HG03280 (cell line): ENCODE measurements around the gene MINK1.

Experiments
- ATAC-seq: cut with Tn5 transposase; IDR thresholded peaks from one replicate; pipeline ENCODE4 v1.9.1; 2021; ENCODE audit warnings: mild to moderate bottlenecking, moderate library complexity; ENCODE audit not compliant: unreplicated experiment

Gene MINK1

DNA sequence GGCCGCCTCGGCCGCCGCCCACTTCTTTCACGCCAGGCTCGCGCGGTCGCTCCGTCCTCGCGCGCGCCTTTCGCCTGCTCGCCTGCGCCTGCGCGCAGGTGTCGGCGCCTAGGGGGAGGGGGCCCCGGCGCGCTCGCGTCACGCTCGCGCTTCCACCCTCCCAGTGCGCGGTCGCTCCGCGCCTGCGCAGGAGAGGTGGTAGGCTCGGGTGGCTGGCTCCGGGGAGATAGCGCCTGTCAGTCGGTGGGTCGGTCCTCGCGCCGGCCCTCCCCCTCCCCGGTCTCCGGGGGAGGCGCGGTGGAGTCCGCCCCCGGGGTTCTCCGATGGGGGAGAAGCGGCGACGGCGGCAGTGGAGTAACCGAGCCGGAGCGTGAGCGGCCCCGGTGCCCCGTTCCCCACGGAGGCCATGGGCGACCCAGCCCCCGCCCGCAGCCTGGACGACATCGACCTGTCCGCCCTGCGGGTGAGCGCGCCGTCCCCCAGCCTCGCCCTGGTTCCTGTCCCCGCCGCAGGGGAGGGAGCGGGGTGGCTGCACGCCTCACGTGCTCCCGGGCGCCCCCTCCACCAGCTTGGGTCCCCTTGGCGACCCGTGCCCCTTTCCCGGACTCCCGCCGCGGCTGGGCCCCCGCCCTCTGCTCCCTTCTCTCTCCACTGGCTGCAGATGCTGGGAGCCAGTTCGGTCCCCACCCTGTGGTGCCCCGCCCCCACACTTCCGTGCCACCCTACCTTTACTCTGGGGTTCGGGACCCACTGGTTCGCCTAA is at the start of gene MINK1:
Gene MINK1, plus strand, starts transcription at position 163 of the 763 bp plus-strand sequence. Its CDS starts 244 bp downstream, at position 407.
- peak; percentile 94 for ATAC-seq

DNA sequence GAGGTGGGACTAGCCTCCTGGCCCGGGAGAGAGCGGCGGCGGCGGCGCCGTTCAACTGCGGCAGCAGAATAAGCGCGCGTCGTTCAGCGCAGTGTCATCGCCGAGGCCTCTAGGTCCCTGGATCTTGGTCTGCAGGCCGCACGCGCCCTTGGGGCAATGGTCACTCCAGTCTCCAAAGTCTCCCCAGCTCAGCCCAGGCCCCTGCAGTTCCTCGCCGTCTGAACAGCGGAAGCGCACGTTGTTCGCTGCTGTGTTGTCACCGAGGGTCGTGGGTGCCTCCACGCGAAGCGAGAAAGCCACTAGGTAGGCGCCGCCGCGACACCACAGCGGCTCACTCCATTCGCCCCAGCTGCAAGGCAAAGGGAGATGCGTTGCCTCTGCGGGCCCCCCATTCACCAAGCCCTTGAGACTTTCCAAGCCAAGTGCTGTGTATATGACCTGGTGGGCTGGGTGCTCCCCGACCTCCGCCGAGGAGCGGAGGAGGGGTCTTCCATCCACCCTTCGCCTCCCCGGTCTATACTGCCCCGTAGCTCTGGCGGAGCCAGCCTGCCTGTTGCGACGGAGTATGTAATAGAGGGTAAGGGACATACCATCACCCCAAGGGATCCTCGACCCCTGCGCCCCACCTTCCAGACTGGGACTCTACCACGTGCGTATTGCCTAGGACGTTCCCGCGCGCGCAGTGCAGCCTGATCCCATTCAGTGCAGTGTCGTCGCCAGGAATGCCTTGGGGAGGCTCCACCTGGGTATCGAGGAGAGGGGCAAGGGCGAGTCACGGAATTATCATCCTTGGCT is 47.6 kb upstream of the MINK1 start:
- no peak for ATAC-seq

DNA sequence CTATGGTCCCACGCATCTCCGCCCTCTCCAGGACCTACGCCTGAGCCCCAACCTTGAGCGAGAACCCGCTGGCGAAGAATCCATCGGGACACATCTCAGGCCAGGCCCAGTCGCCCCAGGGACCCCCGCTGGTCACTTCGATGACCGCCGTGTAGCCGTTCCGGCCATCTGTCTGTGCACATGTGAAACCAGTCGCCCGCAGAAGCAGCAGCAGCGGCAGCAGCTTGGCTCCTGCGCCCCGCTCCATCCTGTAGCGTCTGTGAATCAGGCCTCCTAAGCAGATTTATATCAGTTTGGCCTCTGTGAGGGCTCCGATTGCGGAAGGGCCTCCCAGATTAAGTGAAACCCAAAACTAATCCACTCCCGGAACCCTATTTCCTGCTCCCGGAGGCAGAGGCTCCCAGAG is 47.0 kb upstream of the MINK1 start, which contains the start of gene VMO1:
Gene VMO1, minus strand, starts transcription at position 259 of the 406 bp plus-strand sequence. Its CDS starts 12 bp downstream, at position 247.
- ATAC-seq = no peak

DNA sequence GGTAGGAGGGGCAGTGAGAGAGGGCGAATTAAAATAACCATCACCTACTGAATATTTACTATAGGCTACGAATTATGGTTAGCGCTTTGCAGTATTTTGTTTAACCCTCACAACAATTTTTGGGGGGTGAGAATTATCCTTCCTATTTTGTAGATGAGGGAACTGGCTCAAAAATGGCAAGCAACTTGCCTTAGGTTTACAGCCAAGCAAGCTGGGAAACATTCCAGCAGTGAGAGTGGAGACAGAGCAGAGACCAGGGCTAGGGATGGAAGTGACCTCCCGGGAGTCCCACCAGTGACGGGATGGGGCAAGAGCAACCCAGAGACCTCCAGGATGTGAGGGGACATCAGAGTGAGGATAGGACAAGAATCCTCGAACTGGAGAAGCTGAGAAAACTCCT is 46.6 kb upstream of the MINK1 start:
- no peak for ATAC-seq

DNA sequence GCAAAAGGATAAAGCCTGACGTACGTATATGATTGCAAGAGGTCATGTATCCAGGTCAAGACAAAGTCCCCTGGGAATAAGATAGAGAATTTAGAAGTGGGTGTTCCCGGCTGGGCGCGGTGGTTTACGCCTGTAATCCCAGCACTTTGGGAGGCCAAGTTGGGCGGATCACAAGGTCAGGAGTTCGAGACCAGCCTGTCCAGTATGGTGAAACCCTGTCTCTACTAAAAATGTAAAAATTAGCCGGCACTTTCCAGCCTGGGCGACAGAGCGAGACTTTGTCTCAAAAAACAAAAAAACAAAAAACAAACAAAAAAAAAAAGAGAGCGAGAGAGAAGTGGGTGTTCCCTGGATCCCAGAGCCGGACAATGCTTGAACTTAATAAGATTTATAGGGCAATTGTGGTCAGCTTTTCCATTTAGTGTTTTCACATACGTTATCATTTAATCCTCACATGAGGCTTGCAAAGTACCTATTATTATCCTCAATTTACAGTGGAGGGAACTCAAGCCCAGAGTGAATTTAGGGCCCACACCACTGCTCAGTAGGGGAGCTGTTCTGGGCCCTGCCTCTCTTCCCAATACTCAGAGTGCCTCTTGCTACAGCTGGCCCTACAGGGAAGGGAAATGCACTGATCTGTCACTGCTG is 44.9 kb upstream of the MINK1 start:
- ATAC-seq = no peak

DNA sequence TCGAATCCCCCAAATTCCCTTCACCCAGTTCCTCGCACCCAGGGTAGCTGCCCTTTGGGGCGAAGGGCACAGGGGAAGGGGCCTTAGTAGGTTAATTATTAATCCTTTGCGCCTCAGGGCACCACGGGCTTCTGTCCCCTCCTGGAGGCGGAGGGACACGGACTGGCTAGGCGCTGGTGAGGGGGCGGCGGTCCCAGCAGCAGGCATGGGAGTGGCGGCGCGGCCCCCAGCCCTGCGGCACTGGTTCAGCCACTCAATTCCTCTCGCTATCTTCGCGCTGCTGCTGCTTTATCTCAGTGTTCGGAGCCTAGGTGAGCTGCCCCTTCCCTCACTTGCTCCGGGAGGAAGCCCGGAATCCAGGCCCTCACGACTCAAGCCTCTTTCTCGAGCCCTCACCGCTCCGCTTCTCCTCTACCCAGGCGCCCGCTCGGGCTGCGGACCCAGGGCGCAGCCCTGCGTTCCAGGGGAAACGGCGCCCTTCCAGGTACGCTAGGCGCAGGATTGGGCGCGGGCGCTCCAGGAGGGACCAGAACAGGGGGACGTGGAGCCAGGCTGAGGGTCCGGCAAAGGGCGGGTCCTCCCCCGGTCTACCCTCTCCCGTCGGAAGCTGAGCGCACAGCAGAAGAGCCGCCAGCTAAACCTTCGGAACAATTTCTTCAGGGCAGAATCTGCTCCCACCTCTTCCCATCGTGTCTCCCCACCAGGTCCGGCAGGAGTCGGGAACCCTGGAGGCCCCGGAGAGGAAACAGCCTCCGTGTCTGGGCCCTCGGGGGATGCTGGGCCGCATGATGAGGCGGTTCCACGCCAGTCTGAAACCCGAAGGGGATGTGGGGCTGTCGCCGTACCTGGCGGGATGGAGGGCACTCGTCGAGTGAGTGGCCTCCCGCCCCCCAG is 44.1 kb upstream of the MINK1 start, which contains the start of gene GLTPD2:
Gene GLTPD2, plus strand, starts transcription at position 158 of the 894 bp plus-strand sequence. Its CDS starts 48 bp downstream, at position 206.
- no peak for ATAC-seq

DNA sequence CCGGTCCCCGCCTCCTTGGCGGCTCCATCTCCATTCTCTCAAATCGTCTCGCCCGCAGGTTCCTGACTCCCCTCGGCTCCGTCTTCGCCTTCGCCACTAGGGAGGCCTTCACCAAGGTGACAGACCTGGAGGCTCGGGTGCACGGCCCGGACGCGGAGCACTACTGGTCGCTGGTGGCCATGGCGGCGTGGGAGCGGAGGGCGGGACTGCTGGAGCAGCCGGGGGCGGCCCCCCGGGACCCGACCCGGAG is 43.5 kb upstream of the MINK1 start:
- ATAC-seq = no peak

DNA sequence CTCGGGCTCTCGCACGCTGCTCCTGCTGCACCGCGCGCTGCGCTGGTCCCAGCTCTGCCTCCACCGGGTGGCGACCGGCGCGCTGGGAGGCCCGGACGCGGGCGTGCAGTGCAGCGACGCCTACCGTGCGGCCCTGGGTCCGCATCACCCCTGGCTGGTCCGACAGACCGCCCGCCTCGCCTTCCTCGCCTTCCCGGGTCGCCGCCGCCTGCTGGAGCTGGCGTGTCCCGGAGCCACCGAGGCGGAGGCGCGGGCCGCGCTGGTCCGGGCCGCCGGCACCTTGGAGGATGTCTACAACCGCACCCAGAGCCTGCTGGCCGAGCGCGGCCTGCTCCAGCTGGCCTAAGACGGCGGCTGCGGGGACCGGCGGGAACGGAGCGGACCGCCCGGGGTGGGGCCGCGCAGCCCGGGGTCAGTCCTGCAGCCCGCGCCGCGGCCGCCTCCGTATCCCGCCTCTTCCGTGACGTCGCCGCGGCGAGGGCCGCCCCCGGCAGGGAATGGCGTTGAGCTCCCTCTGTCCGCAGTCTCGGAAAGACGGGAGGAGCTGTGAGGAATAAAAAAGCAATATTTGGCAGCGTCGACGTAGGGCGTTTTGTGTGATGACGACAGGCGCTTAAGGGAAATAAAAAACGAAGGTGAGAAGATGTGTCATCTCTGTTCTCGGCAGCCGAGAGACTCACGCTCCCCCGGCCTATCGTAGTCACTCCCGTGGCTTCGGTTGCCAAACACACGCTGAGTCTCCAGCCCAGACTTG is 43.0 kb upstream of the MINK1 start:
- peak; percentile 88 for ATAC-seq

DNA sequence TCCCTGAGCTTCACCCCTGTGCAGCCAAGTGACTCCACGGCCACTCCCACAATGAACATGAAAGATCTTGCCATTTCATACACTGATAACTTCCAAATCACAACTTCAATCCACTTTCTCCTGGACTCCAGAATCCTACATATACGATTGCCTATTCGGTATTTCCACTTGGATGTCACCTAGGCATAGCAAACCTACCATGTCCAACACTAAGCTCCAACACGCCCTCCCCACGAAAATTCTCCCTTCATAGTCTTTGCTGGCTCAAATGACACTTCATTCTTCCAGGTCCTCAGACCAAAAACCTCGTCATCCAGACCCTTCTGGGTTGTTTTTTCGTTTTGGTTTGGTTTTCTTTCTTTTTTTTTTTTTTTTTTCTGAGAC is 42.4 kb upstream of the MINK1 start:
- ATAC-seq = no peak

DNA sequence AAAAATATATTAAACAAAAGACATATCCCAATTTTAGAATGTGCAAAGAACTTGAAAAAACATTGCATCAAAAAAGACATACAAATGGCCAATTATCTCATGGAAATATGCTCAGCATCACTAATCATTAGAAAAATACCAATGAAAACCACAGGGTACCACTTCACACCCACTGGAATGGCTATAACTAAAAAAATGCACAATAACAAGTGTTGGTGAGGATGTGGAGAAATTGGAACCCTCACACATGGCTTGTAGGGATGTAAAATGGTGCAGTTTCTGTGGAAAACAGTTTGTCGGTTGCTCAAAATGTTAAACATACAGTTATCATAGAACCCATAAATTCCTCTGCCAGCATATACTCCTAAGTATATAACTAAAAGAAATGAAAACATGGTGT is 38.0 kb upstream of the MINK1 start:
- ATAC-seq = no peak

DNA sequence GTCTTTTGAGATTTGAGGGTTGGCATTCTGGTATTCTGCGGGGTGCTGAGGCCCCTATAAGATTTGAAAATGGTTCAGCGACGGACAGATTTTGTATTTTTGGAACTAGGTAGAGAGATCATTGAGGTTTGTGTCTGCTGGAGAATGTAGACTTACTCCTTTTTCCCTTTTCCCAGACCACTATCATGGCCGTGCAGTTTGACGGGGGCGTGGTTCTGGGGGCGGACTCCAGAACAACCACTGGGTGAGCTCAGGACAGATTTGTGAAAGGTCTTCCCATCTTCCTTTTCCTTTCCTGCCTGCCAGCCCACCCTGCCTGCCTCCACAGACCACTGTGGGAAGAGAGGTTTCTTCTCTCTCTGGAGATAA is 36.6 kb upstream of the MINK1 start:
- ATAC-seq = peak; percentile 11

DNA sequence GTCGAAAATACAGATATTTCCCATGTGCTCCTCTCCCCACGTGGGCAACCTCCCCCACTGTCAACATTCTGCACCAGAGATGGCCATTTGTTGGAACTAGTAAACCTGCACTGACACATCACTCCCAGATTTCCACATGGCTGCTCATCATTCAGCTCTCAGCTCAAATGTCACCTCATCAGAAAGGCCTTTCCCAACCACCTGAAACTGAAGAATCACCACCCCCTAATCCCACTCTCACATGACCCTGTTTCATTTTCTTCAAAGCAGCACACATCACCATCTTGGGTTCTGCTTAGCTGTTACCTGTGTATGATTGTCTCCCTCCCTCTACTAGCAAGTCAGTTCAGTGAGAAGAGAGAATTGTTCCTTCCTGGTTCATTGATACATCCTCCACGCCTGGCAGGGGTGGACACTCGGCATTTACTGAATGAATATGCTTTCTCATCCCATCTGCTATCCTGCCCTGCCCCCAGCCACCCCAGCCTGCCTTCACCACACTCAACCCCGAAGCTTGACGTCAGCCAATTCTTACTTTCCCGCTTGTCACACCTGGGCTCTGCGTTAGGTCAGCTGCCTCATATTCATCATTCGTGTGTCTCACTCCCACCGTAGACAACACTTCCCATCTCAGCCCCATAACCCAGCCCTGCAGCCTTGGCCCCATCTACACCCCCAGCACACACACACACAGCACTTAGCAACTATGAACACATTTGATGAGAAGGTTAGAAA is 32.5 kb upstream of the MINK1 start:
- ATAC-seq = no peak

DNA sequence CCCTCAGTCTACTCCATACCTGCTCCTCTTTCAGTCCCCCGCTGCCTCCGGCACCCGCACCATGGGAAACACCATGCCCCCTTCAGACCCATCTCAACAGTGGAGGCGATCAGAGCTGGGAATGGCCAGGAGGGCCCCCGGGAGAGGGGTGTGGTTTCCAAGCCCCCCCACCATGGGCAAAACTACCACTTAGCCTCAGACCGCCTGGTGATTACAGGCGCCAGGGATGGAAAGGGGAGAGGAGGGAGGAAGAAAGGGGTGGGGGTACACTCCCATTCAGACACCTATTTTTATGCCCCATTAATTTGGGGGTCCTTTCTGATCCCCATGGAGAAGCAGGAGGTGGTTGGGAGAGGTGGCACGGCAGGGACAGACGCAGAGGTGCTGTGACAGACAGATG is 30.9 kb upstream of the MINK1 start, which contains the start of gene C17orf114:
Gene C17orf114, minus strand, starts transcription at position 101 of the 400 bp plus-strand sequence.
- ATAC-seq = no peak

DNA sequence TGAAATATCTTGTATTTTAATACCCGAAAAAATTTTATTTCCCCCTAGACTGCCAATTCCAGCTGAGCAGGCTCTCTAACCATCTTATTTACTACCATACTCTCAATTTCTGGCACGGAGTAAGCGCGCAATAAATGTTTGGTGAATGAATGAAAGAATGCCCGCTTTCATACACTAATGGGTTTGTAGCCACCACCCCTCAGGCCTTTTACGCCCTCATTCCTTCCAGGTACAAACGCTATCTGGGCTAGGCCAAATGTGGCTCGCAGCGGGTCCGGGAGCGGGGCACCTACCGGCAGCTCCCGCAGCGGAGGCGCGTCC is 26.7 kb upstream of the MINK1 start:
- ATAC-seq = no peak

DNA sequence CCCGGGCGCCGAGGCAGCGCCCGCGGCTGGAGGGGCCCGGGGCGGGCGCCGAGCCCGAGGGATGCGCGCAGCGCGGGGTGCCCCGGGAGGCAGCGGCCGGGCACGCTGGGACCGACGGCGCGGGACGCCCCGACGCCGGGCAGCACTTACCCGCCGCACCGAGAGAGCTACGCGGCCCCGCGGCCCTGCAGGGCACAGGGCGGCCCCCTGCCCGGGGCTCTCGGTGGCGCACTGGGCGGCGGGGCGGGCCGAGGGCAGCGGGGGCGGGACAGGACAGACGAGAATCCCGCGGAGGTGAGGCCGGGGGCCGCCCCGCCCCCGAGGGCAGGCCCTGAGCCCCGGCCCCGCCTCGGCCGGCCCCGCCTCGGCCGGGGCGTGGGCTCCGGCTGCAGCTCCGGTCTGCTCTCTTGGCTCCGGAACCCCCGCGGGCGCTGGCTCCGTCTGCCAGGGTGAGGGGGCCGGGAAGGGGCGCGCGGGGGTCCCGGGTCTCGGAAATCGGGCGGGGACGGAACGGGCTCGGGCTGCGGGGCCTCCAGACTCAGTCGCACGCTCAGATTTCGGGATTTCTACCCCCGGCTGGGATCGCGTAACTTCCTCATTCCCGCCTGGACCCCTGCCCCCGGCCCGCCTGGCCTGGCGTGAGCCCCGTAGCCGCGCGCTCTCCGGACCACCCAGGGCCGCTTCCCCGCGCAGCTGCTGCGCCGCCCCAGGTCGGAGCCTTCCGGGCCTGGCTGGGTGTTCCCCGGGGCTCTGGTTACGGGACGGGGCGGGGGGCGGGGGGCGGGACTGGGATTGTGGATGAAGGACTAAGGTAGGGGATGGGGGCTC is 26.1 kb upstream of the MINK1 start, which contains the start of gene PLD2:
Gene PLD2, plus strand, starts transcription at position 376 of the 828 bp plus-strand sequence. CDS start 621 bp downstream, outside the sequence.
- ATAC-seq = peak; percentile 93

DNA sequence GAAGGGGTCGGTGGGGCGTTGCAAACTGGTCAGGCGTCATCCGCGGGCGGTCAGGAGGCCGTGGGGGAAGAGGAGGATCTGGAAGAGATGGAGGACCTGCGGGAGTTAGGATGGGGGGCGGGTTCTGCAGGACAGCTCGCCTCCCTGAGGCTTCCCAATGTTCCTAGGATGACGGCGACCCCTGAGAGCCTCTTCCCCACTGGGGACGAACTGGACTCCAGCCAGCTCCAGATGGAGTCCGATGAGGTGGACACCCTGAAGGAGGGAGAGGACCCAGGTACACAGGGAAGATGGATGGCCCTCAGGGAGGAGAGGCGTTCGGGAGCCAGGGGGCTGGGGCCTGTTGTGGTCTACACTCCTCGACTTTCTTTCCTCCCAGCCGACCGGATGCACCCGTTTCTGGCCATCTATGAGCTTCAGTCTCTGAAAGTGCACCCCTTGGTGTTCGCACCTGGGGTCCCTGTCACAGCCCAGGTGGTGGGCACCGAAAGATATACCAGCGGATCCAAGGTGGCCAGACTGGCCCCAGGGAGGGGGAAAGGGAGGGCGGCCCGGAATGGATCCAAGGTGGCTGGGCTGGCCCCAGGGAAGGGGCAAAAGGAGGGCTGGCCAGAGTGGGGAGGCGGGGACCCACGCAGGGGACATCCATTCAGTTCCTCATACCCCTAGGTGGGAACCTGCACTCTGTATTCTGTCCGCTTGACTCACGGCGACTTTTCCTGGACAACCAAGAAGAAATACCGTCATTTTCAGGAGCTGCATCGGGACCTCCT is 25.3 kb upstream of the MINK1 start:
- ATAC-seq = no peak

DNA sequence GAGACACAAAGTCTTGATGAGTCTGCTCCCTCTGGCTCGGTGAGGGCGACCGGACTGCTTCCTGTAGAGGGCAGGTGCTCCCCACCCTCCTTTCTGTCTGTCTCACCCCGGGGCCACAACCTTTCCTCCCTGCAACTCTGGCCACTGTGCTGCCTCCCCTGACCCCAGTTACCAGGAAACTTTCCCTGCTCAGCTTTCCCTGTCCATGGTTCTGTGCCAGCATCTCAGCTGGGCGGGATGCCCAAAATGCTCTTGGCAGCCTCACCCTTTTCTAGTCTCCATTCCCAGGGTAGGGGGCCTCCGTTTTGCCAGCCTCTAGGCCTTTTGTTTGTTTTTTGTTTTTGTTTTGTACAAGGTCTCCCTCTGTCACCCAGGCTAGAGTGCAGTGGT is 24.8 kb upstream of the MINK1 start:
- no peak for ATAC-seq
